T-helper 2 cell treated with Interferon-gamma antibody and Interleukin-4, amounts not matched to agents 100 ng/mL and 5 ng/mL, for 36 hours (primary cell): ENCODE measurements around the gene GSTK1. TPM values are rescaled to one million over a fixed set of nuclear protein-coding genes. Genes with fewer than 3 reads are reported as not detected.

Source experiments
- intact Hi-C: fragments of 100-400 bp; cut with micrococcal nuclease; formaldehyde crosslinking; loops from one replicate; pipeline ENCODE4 v1.15.1; 2023
- total RNA-seq: library from RNA; stranded (reverse); gene quantifications from 2 replicates; pipeline ENCODE4 v1.2.3, GENCODE V29; 2022

GSTK1 gene
- total RNA-seq, 1 donor from 2014 or later, result 363 TPM

DNA sequence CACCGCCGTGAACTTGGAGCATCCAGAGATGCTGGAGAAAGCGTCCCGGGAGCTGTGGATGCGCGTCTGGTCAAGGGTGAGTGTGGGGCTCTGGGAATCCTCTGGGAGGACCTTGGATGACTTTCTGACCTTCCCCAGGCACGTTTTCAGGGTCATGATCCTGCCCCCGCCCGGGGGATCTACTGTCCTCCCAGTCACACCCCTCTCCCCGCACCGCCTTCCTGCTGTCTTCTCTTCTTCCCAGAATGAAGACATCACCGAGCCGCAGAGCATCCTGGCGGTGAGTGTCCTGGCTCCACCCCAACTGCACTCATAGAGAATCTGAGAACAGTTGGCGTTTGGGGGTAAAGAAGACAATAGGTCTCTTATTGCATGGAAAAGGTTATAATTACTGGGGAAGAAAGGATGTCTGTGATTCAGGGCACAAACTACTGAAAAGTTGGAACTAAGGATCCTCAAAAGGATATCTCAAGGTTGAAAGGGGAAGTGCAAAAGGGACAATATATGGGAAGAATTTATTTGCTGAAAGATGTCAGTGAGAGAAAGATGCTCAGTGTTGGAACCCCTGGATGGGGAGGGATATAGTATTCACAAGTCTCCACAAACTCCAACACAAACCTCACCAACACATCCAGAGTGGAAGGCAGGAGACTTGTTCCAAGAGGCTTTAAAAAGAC is 1.9 kb downstream of the GSTK1 start:
- intact Hi-C loops, result no loop called here

DNA sequence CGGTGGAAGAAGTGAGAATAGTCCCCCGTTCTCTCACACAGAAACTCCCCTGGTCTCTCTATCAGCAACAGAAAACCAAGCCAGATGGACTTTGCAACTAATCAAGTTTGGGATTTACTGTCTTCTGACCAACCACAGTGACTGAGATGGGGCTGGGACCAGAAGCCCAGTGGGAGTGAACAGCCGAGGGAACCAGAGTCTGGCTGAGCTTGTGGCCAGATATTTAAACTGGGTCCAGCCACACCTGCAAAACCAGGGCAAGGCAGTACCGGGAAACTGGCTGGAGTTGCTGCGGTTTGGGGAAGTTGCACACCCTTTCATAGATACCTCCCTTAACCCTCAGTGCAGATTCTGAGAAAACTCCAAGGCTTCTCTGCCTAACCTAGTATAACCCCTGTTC is 6.0 kb downstream of the GSTK1 start:
- intact Hi-C loops, result no loop called here

GRCh38 chr7:143271240-143271639 is 8.0 kb downstream of the GSTK1 start:
- intact Hi-C loops, result no loop called here

DNA sequence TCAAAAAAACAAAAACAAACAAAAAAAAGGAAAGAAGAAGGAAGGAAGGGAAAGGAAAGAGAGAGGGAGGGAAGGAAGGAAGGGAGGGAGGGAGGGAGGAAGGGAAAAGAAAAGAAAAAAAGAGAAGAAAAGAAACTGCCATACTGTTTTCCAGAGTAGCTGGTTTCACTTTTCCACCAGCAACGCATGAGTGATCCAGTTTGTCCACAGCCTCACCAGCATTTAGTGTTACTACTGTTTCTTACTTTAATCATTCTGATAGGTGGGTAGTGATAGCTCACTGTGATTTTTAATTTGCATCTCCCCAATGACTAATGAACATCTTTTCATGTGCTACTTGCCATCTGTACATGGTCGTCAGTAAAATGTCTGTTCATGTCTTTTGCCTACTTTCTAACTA is 9.6 kb downstream of the GSTK1 start:
- intact Hi-C loops, result no loop called here

GRCh38 chr7:143279186-143280098 is 16.2 kb downstream of the GSTK1 start:
- intact Hi-C loops, result no loop called here

GRCh38 chr7:143280160-143280559 is 16.9 kb downstream of the GSTK1 start:
- intact Hi-C loops, result no loop called here

- intact Hi-C loops, result no loop called here
These were observed 17.3 kb downstream of the GSTK1 start for GRCh38 chr7:143280566-143280965.

GRCh38 chr7:143281529-143281928 is 18.3 kb downstream of the GSTK1 start:
- intact Hi-C loops, result no loop called here

DNA sequence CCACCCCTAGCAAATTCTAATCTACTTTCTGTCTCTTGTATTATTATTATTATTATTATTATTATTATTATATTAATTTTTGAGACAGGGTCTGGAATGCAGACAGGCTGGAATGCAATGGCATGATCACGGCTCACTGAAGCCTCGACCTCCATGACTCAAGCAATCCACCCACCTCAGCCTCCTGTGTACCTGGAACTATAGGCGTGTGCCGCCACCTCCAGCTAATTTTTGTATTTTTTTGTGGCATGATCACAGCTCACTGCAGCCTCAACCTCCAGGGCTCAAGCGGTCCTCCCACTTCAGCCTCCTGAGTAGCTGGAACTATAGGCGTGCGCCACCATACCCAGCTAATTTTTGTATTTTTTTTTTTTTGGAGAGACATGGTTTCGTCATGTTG is 18.9 kb downstream of the GSTK1 start:
- intact Hi-C loops, result no loop called here

DNA sequence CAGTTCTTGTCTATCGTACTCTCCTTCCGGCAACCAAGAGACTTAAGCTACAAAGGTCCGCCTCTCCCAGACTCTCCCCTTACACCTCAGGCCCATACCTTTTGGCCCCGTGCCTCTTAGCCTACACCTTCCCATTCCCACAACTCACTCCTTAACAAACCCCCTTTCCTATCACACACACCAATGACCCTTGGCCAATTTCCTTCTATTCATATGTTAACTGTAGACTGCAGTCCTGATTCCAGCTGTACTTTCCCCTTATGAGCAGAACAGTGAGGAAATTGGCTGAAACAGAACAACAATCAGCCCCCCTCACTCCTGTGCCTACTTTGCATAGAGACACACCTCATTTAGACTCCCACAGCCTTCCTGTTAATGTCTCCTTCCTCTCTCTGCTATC is 20.1 kb downstream of the GSTK1 start:
- intact Hi-C loops, result no loop called here

DNA sequence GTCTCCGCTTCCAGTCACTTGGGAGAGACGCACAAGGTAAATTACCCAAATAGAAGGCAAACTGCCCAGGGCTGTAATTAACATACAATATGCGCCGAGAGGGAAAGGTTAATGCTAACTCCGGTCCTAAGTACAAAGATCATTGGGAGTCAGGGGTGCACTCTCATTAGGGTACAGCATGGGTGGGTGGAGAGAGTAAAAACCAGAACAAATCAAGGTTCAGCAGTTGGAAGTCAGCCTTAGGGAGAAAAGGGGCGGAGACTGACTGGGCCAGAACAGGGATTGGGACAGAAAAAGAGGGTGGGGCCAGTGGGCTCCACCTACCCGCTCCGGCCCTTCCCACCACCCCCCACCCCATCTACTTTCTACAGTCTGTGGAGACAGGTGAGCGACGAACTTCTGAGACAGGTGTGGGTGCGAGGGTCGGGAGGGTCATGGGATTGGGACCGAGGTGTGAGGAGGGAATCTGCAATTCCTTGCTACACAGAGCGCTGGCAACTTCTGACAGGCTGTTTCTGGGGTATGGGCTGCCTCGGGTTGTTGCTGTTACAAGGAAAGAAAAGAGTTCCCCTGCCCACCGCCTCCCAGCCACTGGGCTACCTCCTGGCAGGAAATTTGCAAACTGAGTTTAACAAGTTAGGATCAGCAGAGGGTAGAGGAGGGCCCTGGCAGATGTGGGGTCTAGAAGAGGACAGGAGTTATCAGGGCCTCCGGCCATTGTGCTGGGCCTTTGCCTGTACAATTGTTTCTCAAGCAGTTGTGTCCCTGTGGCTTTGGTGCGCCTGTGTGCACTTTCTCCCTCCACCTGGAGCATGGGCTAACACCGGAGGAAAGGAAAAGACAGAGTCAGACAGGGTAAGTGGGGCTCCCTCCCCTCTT is 21.6 kb downstream of the GSTK1 start, which contains the start of gene TMEM139:
TMEM139 (plus strand) TSS at position 368 of the 879 bp plus-strand sequence. CDS start 1,000 bp downstream, outside the sequence.
- intact Hi-C loops, result no loop called here

- intact Hi-C loops, result no loop called here
These were observed 22.2 kb downstream of the GSTK1 start for GRCh38 chr7:143285470-143285778.

DNA sequence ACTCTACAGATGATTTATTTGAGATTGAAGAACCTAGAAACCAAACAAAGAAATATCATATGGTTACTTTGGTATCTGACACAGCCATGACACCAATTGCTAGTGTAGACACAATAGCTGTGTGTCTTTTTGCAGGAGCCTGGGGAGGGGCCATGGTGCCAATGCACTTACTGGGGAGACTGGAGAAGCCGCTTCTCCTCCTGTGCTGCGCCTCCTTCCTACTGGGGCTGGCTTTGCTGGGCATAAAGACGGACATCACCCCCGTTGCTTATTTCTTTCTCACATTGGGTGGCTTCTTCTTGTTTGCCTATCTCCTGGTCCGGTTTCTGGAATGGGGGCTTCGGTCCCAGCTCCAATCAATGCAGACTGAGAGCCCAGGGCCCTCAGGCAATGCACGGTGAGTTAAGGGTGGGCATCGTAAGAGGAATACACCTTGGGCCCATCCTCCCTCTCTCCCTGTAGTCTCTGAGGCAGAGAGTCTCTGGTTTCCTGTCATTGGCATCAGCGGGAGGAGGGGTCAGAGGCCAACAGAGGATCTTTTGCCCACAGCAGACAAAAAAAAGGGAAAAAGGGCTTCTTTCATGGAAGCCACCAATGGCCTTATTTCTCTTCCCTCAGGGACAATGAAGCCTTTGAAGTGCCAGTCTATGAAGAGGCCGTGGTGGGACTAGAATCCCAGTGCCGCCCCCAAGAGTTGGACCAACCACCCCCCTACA is 22.7 kb downstream of the GSTK1 start:
- intact Hi-C loops, result no loop called here

DNA sequence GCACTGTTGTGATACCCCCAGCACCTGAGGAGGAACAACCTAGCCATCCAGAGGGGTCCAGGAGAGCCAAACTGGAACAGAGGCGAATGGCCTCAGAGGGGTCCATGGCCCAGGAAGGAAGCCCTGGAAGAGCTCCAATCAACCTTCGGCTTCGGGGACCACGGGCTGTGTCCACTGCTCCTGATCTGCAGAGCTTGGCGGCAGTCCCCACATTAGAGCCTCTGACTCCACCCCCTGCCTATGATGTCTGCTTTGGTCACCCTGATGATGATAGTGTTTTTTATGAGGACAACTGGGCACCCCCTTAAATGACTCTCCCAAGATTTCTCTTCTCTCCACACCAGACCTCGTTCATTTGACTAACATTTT is 23.3 kb downstream of the GSTK1 start:
- intact Hi-C loops, result no loop called here

DNA sequence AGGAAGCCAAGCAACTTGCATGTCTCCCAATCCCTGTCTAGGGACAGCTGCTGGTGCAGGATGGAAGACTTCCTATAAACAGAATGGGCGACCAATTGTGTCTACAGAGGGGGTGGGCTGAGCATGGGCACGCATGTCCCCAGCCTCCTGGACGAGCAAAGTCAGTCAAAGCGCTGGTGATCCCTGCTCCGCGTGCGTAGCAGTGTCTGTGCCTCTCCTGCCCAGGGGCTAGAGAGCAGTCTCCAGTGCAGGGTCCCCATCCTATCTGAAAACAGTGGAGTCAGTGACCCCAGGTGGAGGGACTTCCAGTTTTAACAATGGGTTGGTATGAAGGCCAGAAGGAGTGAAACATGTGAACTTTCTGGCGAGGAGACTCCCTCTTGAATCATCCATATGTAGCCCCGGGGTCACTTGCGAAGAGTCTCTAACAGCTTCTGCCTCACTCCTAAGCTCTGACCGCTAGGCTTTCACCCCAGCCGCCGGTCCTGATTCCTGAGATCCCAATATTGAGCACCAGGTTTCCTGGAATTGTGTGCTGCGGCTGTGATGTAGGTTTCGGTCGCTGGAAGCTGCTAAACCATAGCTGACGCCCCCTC is 24.2 kb downstream of the GSTK1 start:
- intact Hi-C loops, result no loop called here

- intact Hi-C loops, result loop anchor here (1.0 kb wide), 6 partner anchors 25 to 479 kb away; partner anchors contain the start of genes GSTK1 and ZYX
These were observed 24.9 kb downstream of the GSTK1 start, which contains the start of gene CASP2 for GRCh38 chr7:143287935-143288826. Gene CASP2 (plus strand): TSS chr7:143288351. CDS start chr7:143288456, 105 bp downstream.

GRCh38 chr7:143288836-143289235 is 25.6 kb downstream of the GSTK1 start:
- intact Hi-C loops, result loop anchor here (1.0 kb wide), 6 partner anchors 26 to 480 kb away; partner anchors contain the start of genes GSTK1 and ZYX

DNA sequence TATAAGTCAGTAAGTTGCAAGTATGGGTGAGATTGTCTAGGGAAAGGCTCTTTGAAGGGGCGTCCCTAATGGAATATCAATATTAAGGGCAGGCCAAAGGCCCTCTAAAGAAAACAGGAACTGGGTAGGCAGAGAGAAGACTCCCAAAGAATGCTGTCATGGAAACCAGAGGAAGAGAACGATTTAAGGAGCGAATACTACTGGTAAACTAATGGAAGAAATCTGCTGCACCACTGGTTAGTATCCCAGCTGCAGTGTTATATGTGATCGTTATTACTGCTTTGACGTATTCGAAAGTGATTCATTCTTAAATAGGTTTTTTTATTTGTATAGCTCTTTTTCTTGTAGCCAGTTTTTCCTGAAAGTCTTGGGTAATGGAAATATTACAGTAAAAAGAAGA is 26.2 kb downstream of the GSTK1 start:
- intact Hi-C loops, result no loop called here

- intact Hi-C loops, result loop anchor here (1.0 kb wide), 1 partner anchor 10 kb away; no protein-coding TSS in a partner anchor
These were observed 26.6 kb downstream of the GSTK1 start for GRCh38 chr7:143289888-143290287.
